Subcutaneous adipose tissue (tissue), 4 donors: ENCODE results near the gene FRMD4A. TPM values are rescaled to one million over a fixed set of nuclear protein-coding genes. Genes with fewer than 3 reads are reported as not detected.

ENCODE experiments used
- CTCF ChIP-seq: fragments of 450-650 bp; IDR thresholded peaks from one replicate; pipeline ENCODE4 v1.5.1; 2016; ENCODE audit warnings: low read depth, mild to moderate bottlenecking, control low read depth, antibody characterized with exemption, moderate library complexity
- total RNA-seq, 4 donors: library from RNA; depleted of rRNA; stranded (reverse); fragments of >200 nt; gene quantifications; one replicate each; pipeline ENCODE4 v1.1.0, GENCODE V29; 2016

Gene FRMD4A
- total RNA-seq, 4 donors from 2014 or later, result 70.0 to 206 (median 81.4) TPM

GRCh38 chr10:13673156-13673555, 657.6 kb downstream of the FRMD4A start:
- TF ChIP-seq CTCF, result no peak

GRCh38 chr10:13672548-13672947, 658.2 kb downstream of the FRMD4A start:
- no peak for TF ChIP-seq CTCF

- TF ChIP-seq CTCF, result no peak
Measured at GRCh38 chr10:13671904-13672303, 658.8 kb downstream of the FRMD4A start.

- TF ChIP-seq CTCF, result no peak
Measured at GRCh38 chr10:13670311-13670710, 660.4 kb downstream of the FRMD4A start.

GRCh38 chr10:13669901-13670300, 660.8 kb downstream of the FRMD4A start:
- TF ChIP-seq CTCF, result no peak

- no peak for TF ChIP-seq CTCF
Measured at GRCh38 chr10:13669182-13669855, 661.4 kb downstream of the FRMD4A start.

- no peak for TF ChIP-seq CTCF
Measured at GRCh38 chr10:13668126-13668525, 662.6 kb downstream of the FRMD4A start.
